ENCODE results near the gene TNPO2.
A peak's percentile ranks its signal among the peaks of the same experiment; 100 is the strongest.
"Not testable (repeated sequence)": the region's sequence is repeated elsewhere in the genome, so short reads cannot be mapped to it uniquely, and the experiment has no call there.

The TNPO2 gene

GRCh38 chr19:12736995-12737834 lies 13.5 kb upstream of the TNPO2 start, which contains the start of gene GET3:
Gene GET3, plus strand, starts transcription at chr19:12737497. Its CDS starts 9 bp downstream, at chr19:12737506.
- peak; percentile 99 for DNase-seq

- no peak for DNase-seq
Measured at GRCh38 chr19:12733369-12734214, 9.9 kb upstream of the TNPO2 start.

GRCh38 chr19:12731337-12731736 lies 7.6 kb upstream of the TNPO2 start:
- DNase-seq = no peak

- no peak for DNase-seq
Measured at GRCh38 chr19:12730064-12730463, 6.3 kb upstream of the TNPO2 start.

GRCh38 chr19:12727745-12728433 lies 4.2 kb upstream of the TNPO2 start:
- no peak for DNase-seq

GRCh38 chr19:12726988-12727316 lies 3.2 kb upstream of the TNPO2 start:
- no peak for DNase-seq

GRCh38 chr19:12725612-12726011 lies 1.9 kb upstream of the TNPO2 start:
- not testable (repeated sequence) for DNase-seq

- DNase-seq = no peak
Measured at GRCh38 chr19:12723381-12723640, 421 bp downstream of the TNPO2 start.

- peak; percentile 99 for DNase-seq
Measured at GRCh38 chr19:12722566-12723380, 959 bp downstream of the TNPO2 start.

- peak; percentile 49 for DNase-seq
Measured at GRCh38 chr19:12721656-12722565, 1.8 kb downstream of the TNPO2 start.

- DNase-seq = no peak
Measured at GRCh38 chr19:12720851-12721655, 2.7 kb downstream of the TNPO2 start.

GRCh38 chr19:12720296-12720695 lies 3.4 kb downstream of the TNPO2 start:
- DNase-seq = no peak

GRCh38 chr19:12715929-12716328 lies 7.8 kb downstream of the TNPO2 start:
- no peak for DNase-seq

GRCh38 chr19:12715102-12715501 lies 8.6 kb downstream of the TNPO2 start:
- DNase-seq = no peak

- not testable (repeated sequence) for DNase-seq
Measured at GRCh38 chr19:12713304-12713703, 10.4 kb downstream of the TNPO2 start.

- DNase-seq = not testable (repeated sequence)
Measured at GRCh38 chr19:12712077-12712476, 11.7 kb downstream of the TNPO2 start.

- DNase-seq = no peak
Measured at GRCh38 chr19:12711187-12711586, 12.5 kb downstream of the TNPO2 start.

- no peak for DNase-seq
Measured at GRCh38 chr19:12708641-12709040, 15.1 kb downstream of the TNPO2 start.

- DNase-seq = no peak
Measured at GRCh38 chr19:12706332-12706718, 17.4 kb downstream of the TNPO2 start.

- DNase-seq = no peak
Measured at GRCh38 chr19:12705654-12706331, 17.9 kb downstream of the TNPO2 start.
